ENCODE data around the gene HIVEP3.

Gene HIVEP3

DNA sequence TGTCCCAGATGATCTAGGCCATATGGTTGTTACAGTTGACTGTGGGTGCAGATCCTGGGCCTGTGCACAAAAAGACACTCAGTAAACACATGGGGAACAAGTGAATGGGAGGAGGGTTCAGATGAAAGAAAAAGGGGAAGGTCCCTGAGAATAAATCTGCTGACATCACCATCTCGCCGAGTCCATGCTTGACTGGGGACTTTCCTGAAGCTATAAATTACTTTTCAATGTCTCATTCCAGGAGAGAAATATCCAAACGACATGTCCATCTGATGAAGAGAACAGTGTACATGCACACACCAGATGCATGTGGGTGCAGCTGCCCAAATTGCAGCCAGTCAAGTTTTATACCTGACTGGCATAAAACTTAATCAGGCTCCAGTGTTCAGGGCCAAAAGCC is 109.0 kb downstream of the HIVEP3 start:
- DNase-seq: no peak

DNA sequence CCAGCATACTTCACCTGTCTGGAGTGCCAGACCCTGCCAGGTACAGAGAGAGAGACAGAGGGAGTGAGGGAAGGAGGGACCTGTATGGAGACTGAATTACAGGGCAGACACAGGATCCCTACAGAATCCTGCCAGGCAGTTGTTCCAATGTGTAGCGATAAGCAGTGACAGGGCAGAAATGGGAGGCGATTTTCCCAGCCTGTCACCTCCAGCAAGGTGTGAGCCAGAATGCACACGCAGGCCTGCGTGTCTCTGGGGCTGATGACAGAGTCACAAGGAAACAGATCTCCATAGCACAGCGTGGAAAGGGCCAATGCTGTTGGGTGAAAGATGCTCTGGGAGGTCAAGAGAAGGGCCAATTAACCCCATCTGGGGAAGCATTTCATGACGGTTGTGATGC is 111.3 kb downstream of the HIVEP3 start:
- DNase-seq: no peak

DNA sequence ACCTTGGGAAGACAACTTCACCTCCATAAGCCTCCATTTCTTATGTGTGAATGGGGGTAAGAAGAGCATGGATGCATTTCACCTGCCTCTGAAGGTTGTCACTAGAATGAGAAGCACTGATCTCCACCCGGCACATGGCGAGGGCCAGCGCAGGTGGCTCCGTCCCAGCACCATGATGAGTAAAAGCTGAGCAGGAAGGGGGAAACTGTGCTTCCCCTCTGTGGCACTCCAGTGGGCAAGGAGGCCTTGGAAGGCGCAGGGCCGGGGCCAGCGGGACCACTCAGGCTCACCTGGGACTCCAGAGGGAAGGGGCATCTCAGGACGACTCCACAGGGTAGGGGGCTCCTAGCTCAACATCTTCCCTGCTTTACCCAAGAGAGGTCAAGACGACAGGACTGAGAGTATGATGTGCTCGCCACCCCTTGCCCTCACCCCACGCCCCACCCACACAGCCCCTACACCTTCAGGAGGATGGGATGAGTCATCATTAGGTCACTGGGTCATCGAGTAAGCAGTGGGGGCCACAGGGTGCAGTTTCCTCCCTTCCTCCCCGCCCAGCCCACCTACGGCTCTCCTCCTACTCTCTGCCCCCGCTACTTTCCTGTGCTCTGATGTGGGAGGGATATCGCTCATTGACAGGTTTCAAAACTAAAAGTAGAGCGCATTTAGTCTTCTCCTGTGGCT is 112.1 kb downstream of the HIVEP3 start:
- no peak for DNase-seq

DNA sequence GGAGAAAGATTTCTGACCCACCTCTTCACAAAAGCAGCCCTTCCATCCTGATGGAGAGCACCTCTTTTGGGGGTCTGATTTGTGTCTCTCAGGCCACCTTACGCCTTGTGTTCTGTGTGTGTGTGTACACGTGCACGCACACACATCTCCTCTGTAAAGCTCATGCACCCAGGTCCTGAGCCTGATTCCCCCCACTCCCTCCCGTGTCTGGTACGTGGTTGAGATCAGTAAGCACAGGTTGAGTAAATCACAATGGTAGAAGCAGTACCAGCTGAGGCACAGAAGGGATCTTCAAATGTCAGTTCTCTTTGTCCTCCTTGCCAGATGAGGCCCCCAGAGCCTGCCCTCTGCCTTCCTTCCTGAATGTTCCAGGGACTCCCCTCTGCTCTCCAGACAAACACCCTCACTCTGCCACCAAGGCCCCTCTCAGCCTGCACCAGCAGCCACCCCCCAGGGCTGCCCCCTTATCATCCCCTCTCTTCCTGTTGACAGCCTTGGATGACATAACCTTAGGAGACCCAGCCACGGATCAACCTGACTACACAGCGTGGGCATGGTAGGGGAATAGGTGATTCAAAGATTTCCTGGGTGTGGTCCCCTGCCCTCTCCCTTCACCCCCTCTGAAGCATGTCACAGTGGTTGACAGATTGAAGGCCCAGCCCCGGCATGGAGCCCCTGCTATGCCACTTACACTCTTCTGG is 112.8 kb downstream of the HIVEP3 start:
- no peak for DNase-seq

DNA sequence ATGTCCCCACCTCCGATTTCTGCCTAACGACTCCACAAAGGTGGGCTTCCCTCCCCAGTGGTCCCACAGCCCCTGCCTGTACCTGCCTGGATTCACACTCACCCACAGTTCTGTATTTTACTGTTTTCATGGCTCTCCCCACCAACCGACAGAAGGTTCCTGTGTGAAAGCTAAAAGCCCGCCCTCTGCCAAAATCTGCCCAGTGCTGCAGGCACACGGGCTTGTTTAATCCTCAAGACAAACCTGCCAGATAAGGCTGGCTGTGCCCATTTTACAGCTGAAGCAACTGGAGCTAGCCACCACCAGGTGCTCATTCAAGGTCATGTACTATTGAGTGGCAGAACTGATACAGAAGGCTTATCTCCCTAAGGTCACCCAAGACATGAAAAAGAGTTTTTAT is 114.5 kb downstream of the HIVEP3 start:
- no peak for DNase-seq

DNA sequence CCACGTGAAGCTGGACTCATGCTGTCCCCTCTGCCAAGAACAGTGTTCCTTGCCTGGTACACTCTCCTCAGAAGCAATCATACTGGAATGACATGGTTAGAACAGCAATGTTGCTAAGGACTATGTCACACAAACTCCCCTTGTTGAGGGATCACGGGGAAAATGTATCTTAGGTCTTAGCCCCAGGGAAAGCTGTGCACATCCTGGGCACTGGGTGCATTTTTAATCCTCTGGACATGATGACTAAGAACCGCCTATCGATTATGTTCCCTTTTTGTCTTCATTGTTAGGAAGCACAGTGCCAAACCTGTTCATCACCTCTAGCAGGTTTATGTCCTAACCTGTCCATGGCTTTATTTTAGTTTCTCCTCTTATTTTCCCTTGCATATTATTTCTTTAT is 115.1 kb downstream of the HIVEP3 start:
- DNase-seq: no peak

DNA sequence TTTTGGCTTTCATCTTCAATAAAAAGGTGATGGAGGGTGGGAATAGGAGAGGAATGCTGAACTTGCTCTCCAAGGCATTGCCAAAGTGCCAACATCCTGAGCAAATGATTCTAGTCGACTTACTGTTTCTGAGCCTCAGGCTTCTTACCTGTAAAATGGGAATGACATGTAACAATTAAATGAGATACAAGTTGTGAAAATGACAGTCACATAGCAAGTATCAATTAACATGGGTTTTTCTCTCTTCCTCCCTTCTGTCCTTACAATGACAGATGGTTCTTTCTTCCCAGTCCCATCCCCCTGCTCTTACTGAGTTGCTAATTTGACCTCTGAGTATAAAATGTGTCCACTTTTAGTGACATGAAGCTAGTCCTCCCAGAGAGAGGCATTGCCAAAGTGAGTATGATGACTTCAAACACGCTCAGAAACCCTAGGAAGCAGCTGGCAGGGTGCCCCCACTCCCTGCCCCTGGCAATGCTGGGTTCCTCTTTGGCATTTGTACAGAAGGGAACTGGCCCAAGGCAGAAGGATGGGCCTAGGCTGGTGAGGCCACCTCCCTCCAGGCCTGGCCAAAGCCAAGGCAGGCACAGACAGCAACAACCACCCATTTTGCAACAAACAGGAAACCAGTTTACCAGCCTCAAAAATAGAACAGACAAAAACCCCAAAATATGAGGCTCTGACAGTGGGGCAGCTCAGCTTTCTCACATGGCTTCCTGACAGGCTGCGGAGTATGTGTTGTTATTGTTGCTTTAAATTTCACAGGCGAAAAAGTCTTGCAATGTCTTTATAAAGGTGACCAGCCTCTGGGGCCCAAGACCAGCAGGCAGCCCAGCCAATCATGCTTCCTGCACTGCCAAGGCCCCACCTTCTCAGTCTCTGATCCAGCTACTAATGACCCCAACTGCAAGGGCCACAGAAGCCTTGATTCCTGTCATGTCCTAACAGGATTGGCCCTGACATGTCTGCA is 115.9 kb downstream of the HIVEP3 start:
- no peak for DNase-seq

GRCh38 chr1:41800311-41800829 is 118.4 kb downstream of the HIVEP3 start:
- peak; percentile 2 for DNase-seq

DNA sequence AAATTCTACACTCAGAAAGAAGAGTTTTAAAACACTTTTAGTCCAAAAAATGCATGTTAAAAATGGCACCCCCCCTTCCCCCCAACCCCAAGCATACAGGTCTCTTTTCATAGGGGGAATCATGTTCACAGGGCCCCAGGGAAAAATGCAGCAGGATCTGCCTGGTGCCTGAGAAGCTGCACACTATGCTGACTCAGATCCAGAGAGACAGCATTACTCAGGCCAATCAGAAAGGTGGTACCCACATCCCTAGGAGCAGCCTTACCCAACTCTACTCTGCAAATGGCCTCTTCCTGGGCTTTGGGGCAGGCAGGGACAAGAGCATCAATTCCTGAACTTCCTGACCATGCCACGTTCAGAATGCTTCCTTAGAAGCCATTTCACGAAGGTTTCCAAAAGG is 119.0 kb downstream of the HIVEP3 start:
- DNase-seq: no peak

DNA sequence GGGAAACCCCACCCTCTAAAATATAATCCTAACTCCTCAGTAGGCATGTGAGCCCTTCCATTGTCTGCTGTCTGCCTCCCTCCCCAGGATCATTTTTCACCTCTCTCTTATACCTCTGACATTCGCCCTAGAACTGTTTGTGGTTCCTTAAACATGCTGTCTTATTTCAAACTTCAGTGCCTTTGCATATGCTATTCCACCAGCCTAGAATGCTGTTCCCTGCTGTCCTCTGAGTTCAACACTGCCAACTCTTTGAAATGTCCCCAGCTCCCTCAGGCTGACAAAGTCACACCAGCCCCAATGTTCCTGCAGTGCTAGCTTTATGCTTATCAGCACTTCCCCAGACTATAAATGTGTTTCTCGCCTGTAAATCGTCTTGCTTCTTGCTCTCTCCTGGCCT is 119.5 kb downstream of the HIVEP3 start:
- DNase-seq: no peak

- no peak for DNase-seq
Measured at GRCh38 chr1:41795205-41795762, 123.4 kb downstream of the HIVEP3 start.

DNA sequence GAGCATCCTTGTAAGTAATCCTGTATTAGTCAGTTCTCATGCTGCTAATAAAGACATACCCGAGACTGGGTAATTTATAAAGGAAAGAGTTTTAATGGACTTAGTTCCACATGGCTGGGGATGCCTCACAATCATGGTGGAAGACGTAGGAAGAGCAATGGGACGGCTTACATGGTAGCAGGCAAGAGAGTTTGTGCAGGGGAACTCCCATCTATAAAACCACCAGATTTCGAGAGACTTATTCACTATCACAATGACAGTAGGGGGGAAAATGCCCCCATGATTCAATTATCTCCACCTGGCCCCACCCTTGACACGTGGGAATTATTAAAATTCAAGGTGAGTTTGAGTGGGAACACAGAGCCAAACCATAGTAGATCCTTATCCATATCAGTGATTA is 124.7 kb downstream of the HIVEP3 start:
- no peak for DNase-seq

- no peak for DNase-seq
Measured at GRCh38 chr1:41792485-41792770, 126.3 kb downstream of the HIVEP3 start.

GRCh38 chr1:41791667-41792484 is 126.8 kb downstream of the HIVEP3 start:
- no peak for DNase-seq

GRCh38 chr1:41790351-41790750 is 128.4 kb downstream of the HIVEP3 start:
- DNase-seq: no peak

DNA sequence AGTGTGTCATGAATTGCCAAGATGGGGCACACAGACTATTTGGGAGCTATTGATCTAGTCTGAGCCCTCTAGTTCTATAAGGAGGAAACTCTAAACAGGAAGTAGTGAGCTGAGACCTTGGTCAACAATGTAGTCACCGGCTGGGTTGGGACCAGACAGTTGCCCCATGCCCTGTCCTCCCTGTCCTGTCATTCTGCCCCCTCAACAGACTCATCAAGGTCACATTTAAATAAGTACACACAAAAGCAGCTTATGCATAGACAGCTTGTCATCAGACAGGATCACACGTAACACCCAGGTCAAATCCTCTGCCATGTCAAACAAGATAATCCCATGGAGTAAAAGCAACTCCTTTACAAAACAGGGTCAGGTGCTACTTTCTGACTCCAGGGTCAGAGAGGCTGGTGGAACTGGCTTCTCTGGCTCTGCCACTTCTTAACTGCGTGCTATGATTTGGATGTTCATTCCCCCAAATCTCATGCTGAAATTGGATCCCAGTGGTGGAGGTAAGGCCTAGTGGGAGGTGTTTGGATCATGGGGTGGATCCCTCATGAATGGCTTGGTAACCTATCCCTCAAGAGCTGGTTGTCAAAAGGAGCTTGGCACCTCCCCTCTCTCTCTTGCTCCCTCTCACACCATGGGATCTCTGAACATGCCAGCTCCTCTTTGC is 128.9 kb downstream of the HIVEP3 start:
- no peak for DNase-seq

DNA sequence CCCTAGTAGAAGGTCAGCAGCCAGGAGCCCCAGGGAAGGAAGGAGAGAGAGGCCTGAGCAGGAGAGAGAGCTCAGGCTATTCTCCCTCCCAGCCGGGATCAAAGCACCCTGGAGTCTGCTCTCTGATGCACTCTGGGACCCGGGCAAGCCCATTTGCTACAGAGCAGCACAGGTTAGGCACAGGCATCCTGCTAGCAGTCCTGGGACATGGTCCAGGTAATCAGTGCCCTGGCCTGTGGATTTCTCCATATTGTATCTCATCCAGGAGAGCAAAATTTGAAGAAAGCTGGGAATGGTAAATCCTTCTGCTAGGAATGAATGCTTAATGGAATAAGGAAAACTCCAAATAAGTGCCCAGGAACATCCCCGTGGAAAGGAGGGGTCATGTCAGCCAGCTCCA is 130.3 kb downstream of the HIVEP3 start:
- no peak for DNase-seq

DNA sequence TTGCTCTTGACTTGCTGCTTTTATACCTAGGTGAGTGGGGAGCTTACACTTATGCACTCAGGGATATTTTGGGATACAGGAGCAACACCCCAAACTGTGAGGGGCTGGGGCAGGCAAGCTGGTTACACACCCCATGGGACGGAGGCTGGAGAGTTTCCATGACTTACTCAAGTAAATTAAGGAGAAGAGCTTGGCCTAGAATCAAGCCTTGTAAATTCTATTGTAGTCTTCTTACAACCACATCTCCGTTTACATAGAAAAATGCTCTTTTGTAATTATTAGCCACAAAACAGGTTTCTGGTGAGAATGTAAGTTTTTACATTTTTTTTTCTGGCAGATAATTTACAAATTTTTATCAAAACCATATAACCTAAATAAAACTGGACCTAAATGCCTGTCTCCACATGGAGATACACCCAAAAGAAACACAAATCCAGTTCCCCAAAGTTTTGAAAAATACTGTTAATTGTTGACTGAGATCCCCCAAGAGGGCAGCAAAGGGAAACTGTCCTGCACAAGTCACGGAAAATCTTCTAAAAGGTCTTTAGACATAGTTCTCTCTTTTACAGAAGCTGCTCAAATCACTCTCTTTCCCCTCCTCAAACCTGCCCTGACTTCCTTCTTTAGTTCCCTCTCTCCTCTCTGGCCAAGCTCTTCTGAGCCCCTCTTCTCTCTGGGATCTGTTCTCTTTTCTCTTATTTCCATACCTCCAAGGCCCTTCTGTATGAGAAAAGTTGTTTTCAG is 134.0 kb downstream of the HIVEP3 start:
- DNase-seq: no peak

DNA sequence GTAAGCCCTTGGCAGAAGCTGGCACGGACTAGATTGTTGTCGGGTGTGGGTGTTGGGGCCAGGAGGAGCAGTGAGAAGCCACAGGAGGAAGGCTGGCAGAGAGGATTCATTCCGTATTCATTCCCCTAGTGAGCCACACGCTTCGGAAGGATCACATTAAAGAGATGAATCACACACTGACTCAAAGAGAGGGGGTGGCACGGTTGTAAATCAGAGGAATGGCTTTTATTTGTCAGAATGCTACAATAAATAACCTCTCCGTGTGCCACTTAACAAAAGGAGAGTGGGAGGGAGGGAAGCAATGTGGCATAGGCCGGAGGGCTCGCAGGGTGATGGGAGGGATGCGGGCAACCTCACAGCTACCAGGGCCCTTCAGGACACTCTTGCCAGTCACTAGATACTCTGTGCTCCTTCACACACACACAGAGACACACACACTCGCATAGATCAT is 135.5 kb downstream of the HIVEP3 start:
- DNase-seq: no peak

DNA sequence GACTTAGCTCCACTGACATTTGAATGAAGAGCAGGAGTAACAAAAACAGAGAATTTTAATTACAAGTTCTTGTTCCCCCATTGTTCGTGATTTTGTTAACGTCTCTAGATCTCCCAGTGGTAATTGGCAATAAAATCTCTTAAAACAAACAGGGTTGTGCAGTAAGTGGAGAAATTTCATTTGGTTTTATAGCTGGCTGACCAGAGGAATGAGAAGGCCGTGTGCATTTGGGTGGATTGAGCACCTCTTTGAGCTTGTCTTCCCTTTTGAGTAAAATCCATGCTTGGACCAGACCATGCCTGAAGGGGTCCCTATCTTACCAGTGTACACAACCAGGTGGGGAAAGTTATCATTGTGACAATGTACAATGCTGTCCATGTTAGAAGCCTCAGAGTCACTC is 137.8 kb downstream of the HIVEP3 start:
- no peak for DNase-seq

- no peak for DNase-seq
Measured at GRCh38 chr1:41780322-41780721, 138.4 kb downstream of the HIVEP3 start.
